SK-N-SH treated with all-trans-retinoic acid at 6 μM for 48 hours (cell line): ENCODE data around the gene PTPRD.

ENCODE experiments used
- ATAC-seq: fragments of 200-7000 bp; cut with Tn5 transposase; 3 replicates; pipeline ENCODE4 v1.9.1; 2020; ENCODE audit warnings: mild to moderate bottlenecking, moderate library complexity
- ARNTL ChIP-seq: fragments of 450-650 bp; formaldehyde crosslinking; IDR thresholded peaks from 2 replicates; pipeline ENCODE4 v1.5.0; 2020; ENCODE audit warnings: low read depth, mild to moderate bottlenecking, moderate library complexity, borderline replicate concordance
- BACH2 ChIP-seq: fragments of 250-450 bp; sonication (Bioruptor Pico); IDR thresholded peaks from 2 replicates; pipeline ENCODE4 v1.9.0; 2021; ENCODE audit warnings: mild to moderate bottlenecking, borderline replicate concordance
- CREB5 ChIP-seq: fragments of 250-450 bp; sonication (Bioruptor Pico); IDR thresholded peaks from 2 replicates; pipeline ENCODE4 v1.5.1; 2020; ENCODE audit warnings: low read depth, mild to moderate bottlenecking, moderate library complexity
- CSDC2 ChIP-seq: fragments of 250-450 bp; sonication (Bioruptor Pico); IDR thresholded peaks from 2 replicates; pipeline ENCODE4 v1.5.0; 2020; ENCODE audit warnings: mild to moderate bottlenecking, moderate library complexity
- CSRNP3 ChIP-seq: fragments of 250-450 bp; sonication (Bioruptor Pico); IDR thresholded peaks from 2 replicates; pipeline ENCODE4 v1.5.1; 2021; ENCODE audit warnings: mild to moderate bottlenecking, moderate library complexity
- ESRRG ChIP-seq: fragments of 250-450 bp; sonication (Bioruptor Pico); IDR thresholded peaks from 2 replicates; pipeline ENCODE4 v1.6.1; 2021; ENCODE audit warnings: mild to moderate bottlenecking
- GLIS3 ChIP-seq: fragments of 250-450 bp; sonication (Bioruptor Pico); IDR thresholded peaks from 2 replicates; pipeline ENCODE4 v1.5.0; 2020; ENCODE audit warnings: mild to moderate bottlenecking, moderate library complexity
- OSR1 ChIP-seq: fragments of 250-450 bp; sonication (Bioruptor Pico); IDR thresholded peaks from 2 replicates; pipeline ENCODE4 v1.8.0; 2022; ENCODE audit warnings: moderate library complexity, mild to moderate bottlenecking, inconsistent platforms
- PATZ1 ChIP-seq: fragments of 250-450 bp; sonication (Bioruptor Pico); IDR thresholded peaks from 2 replicates; pipeline ENCODE4 v1.8.0; 2020; ENCODE audit warnings: mild to moderate bottlenecking, moderate library complexity, borderline replicate concordance
- POU6F1 ChIP-seq: fragments of 250-450 bp; sonication (Bioruptor Pico); IDR thresholded peaks from 2 replicates; pipeline ENCODE4 v1.8.0; 2021; ENCODE audit warnings: low read depth, mild to moderate bottlenecking, moderate library complexity, borderline replicate concordance
- PPARA ChIP-seq: fragments of 250-450 bp; sonication (Bioruptor Pico); IDR thresholded peaks from 2 replicates; pipeline ENCODE4 v1.5.0; 2020; ENCODE audit warnings: mild to moderate bottlenecking, borderline replicate concordance
- RARB ChIP-seq: fragments of 250-450 bp; sonication (Bioruptor Pico); IDR thresholded peaks from 2 replicates; pipeline ENCODE4 v1.8.0; 2021; ENCODE audit warnings: mild to moderate bottlenecking, moderate library complexity
- SNAI2 ChIP-seq: fragments of 250-450 bp; sonication (Bioruptor Pico); IDR thresholded peaks from 2 replicates; pipeline ENCODE4 v1.5.0; 2020; ENCODE audit warnings: mild to moderate bottlenecking, moderate library complexity
- TCF4 ChIP-seq: fragments of 250-450 bp; sonication (Bioruptor Pico); IDR thresholded peaks from 2 replicates; pipeline ENCODE4 v1.8.0; 2021; ENCODE audit warnings: mild to moderate bottlenecking, moderate library complexity, borderline replicate concordance
- TOX ChIP-seq: fragments of 250-450 bp; sonication (Bioruptor Pico); IDR thresholded peaks from 2 replicates; pipeline ENCODE4 v1.8.0; 2021; ENCODE audit warnings: mild to moderate bottlenecking, moderate library complexity, borderline replicate concordance
- TSHZ2 ChIP-seq: fragments of 250-450 bp; sonication (Bioruptor Pico); IDR thresholded peaks from 2 replicates; pipeline ENCODE4 v1.5.0; 2020; ENCODE audit warnings: mild to moderate bottlenecking, moderate library complexity
- ZC3H10 ChIP-seq: fragments of 250-450 bp; sonication (Bioruptor Pico); IDR thresholded peaks from 2 replicates; pipeline ENCODE4 v1.5.1; 2021; ENCODE audit warnings: mild to moderate bottlenecking, moderate library complexity
- ZFP3 ChIP-seq: fragments of 250-450 bp; sonication (Bioruptor Pico); IDR thresholded peaks from 2 replicates; pipeline ENCODE4 v1.5.0; 2020; ENCODE audit warnings: mild to moderate bottlenecking, moderate library complexity
- ZNF565 ChIP-seq: fragments of 450-650 bp; formaldehyde crosslinking; conservative IDR thresholded peaks from 2 replicates; pipeline ENCODE4 v1.5.0; 2020; ENCODE audit warnings: low read depth, mild to moderate bottlenecking, moderate library complexity
- ZNF70 ChIP-seq: fragments of 450-650 bp; formaldehyde crosslinking; IDR thresholded peaks from 2 replicates; pipeline ENCODE4 v1.5.0; 2020; ENCODE audit warnings: mild to moderate bottlenecking, moderate library complexity

Gene PTPRD

GRCh38 chr9:8769153-8769552 is 1843.6 kb downstream of the PTPRD start:
- no peak for ATAC-seq
- TF ChIP-seq BACH2: no peak
- no peak for TF ChIP-seq TSHZ2
- TF ChIP-seq ZNF565: no peak
- TF ChIP-seq ZFP3: no peak
- no peak for TF ChIP-seq RARB (CRISPR knock-in tag)
- no peak for TF ChIP-seq POU6F1 (CRISPR knock-in tag)
- TF ChIP-seq GLIS3 (CRISPR knock-in tag): no peak
- no peak for TF ChIP-seq CSRNP3 (CRISPR knock-in tag)
- TF ChIP-seq ESRRG: no peak
- TF ChIP-seq ZC3H10 (CRISPR knock-in tag): no peak
- TF ChIP-seq SNAI2 (CRISPR knock-in tag): no peak

GRCh38 chr9:8766096-8766495 is 1846.7 kb downstream of the PTPRD start:
- TF ChIP-seq TCF4 (no peak), TOX (CRISPR knock-in tag) (no peak), TSHZ2 (no peak), ARNTL (no peak), ESRRG (no peak), PATZ1 (CRISPR knock-in tag) (no peak), GLIS3 (CRISPR knock-in tag) (no peak), PPARA (CRISPR knock-in tag) (no peak), ZNF70 (CRISPR knock-in tag) (no peak), RARB (CRISPR knock-in tag) (no peak), CSDC2 (CRISPR knock-in tag) (no peak), BACH2 (no peak), ZFP3 (no peak), CREB5 (CRISPR knock-in tag) (no peak)
- TF ChIP-seq, all 23 proteins: peak for 0
- no peak for ATAC-seq

GRCh38 chr9:8764051-8764450 is 1848.8 kb downstream of the PTPRD start:
- ATAC-seq: no peak
- TF ChIP-seq ARNTL (no peak), ESRRG (no peak), OSR1 (no peak), RARB (CRISPR knock-in tag) (no peak), TCF4 (no peak), CSDC2 (CRISPR knock-in tag) (no peak), PPARA (CRISPR knock-in tag) (no peak), TSHZ2 (no peak), ZC3H10 (CRISPR knock-in tag) (no peak), ZNF70 (CRISPR knock-in tag) (no peak), CSRNP3 (CRISPR knock-in tag) (no peak), ZNF565 (no peak), GLIS3 (CRISPR knock-in tag) (no peak)
